WTC11 (cell line): ENCODE results near the gene HPS3. TPM values are rescaled to one million over a fixed set of nuclear protein-coding genes. Genes with fewer than 3 reads are reported as not detected.
A peak's percentile ranks its signal among the peaks of the same experiment; 100 is the strongest.

Experiments used
- ARID4B ChIP-seq: sonication (generic); formaldehyde crosslinking; IDR thresholded peaks from 2 replicates; pipeline ENCODE4 v1.8.0; 2023; ENCODE audit warnings: missing genetic modification reagents, mild to moderate bottlenecking, borderline replicate concordance
- ATF6 ChIP-seq: sonication (generic); formaldehyde crosslinking; IDR thresholded peaks from 2 replicates; pipeline ENCODE4 v1.8.1; 2023; ENCODE audit warnings: mild to moderate bottlenecking, missing genetic modification reagents
- E2F4 ChIP-seq: sonication (generic); formaldehyde crosslinking; IDR thresholded peaks from 2 replicates; pipeline ENCODE4 v1.8.1; 2022; ENCODE audit warnings: low read depth, mild to moderate bottlenecking, moderate library complexity, missing genetic modification reagents, borderline replicate concordance
- MAX ChIP-seq: sonication (generic); formaldehyde crosslinking; IDR thresholded peaks from 2 replicates; pipeline ENCODE4 v1.8.0; 2022; ENCODE audit warnings: mild to moderate bottlenecking, missing genetic modification reagents
- OVOL2 ChIP-seq: fragments of 250-450 bp; sonication (Bioruptor Pico); IDR thresholded peaks from 2 replicates; pipeline ENCODE4 v1.9.0; 2021; ENCODE audit warnings: mild to moderate bottlenecking, borderline replicate concordance
- SMAD4 ChIP-seq: sonication (generic); formaldehyde crosslinking; IDR thresholded peaks from 2 replicates; pipeline ENCODE4 v1.8.0; 2022; ENCODE audit warnings: mild to moderate bottlenecking, missing genetic modification reagents
- SP1 ChIP-seq: sonication (generic); formaldehyde crosslinking; conservative IDR thresholded peaks from 2 replicates; pipeline ENCODE4 v1.8.1; 2022; ENCODE audit warnings: missing genetic modification reagents
- USF1 ChIP-seq: sonication (generic); formaldehyde crosslinking; IDR thresholded peaks from 2 replicates; pipeline ENCODE4 v1.8.0; 2022; ENCODE audit warnings: mild to moderate bottlenecking, missing genetic modification reagents
- ZBTB43 ChIP-seq: sonication (generic); formaldehyde crosslinking; IDR thresholded peaks from 2 replicates; pipeline ENCODE4 v1.8.1; 2023; ENCODE audit warnings: mild to moderate bottlenecking, missing genetic modification reagents
- ZNF416 ChIP-seq: fragments of 250-450 bp; sonication (Bioruptor Pico); IDR thresholded peaks from 2 replicates; pipeline ENCODE4 v1.9.0; 2021; ENCODE audit warnings: mild to moderate bottlenecking, inconsistent platforms
- ZNF671 ChIP-seq: fragments of 250-450 bp; sonication (Bioruptor Pico); IDR thresholded peaks from 2 replicates; pipeline ENCODE4 v1.8.0; 2021; ENCODE audit warnings: mild to moderate bottlenecking
- total RNA-seq: library from RNA; stranded (reverse); gene quantifications from 3 replicates; pipeline ENCODE4 v1.2.3, GENCODE V29; 2021
- TF ChIP-seq, protein P1 (sequence below): sonication (generic); formaldehyde crosslinking; IDR thresholded peaks from 2 replicates; pipeline ENCODE4 v1.8.1; 2022; ENCODE audit warnings: mild to moderate bottlenecking, moderate library complexity, missing genetic modification reagents
- TF ChIP-seq, protein P2 (sequence below): fragments of 250-450 bp; sonication (Bioruptor Pico); IDR thresholded peaks from 2 replicates; pipeline ENCODE4 v1.9.0; 2021; ENCODE audit warnings: mild to moderate bottlenecking
- TF ChIP-seq, protein P3 (sequence below): sonication (generic); formaldehyde crosslinking; IDR thresholded peaks from 2 replicates; pipeline ENCODE4 v1.8.0; 2023; ENCODE audit warnings: mild to moderate bottlenecking, missing genetic modification reagents
- TF ChIP-seq, protein P4 (sequence below): sonication (generic); formaldehyde crosslinking; IDR thresholded peaks from 2 replicates; pipeline ENCODE4 v1.8.1; 2022; ENCODE audit warnings: low read depth, missing genetic modification reagents, borderline replicate concordance

The HPS3 gene
- total RNA-seq, 1 experiment from 2014 or later, result 51.3 TPM

- no peak; the same call in 1 of the 2 replicates for TF ChIP-seq OVOL2 (CRISPR knock-in tag)
- peak; percentile 92 for TF ChIP-seq SP1 (CRISPR knock-in tag)
- no peak for TF ChIP-seq E2F4 (CRISPR knock-in tag)
- TF ChIP-seq, protein P1, sequence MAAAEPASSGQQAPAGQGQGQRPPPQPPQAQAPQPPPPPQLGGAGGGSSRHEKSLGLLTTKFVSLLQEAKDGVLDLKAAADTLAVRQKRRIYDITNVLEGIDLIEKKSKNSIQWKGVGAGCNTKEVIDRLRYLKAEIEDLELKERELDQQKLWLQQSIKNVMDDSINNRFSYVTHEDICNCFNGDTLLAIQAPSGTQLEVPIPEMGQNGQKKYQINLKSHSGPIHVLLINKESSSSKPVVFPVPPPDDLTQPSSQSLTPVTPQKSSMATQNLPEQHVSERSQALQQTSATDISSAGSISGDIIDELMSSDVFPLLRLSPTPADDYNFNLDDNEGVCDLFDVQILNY (CRISPR knock-in tag), result peak; percentile 82
- TF ChIP-seq MAX (CRISPR knock-in tag), result peak; percentile 90
- TF ChIP-seq ATF6, result no peak
- TF ChIP-seq ARID4B, result peak; percentile 92
- TF ChIP-seq, protein P2, sequence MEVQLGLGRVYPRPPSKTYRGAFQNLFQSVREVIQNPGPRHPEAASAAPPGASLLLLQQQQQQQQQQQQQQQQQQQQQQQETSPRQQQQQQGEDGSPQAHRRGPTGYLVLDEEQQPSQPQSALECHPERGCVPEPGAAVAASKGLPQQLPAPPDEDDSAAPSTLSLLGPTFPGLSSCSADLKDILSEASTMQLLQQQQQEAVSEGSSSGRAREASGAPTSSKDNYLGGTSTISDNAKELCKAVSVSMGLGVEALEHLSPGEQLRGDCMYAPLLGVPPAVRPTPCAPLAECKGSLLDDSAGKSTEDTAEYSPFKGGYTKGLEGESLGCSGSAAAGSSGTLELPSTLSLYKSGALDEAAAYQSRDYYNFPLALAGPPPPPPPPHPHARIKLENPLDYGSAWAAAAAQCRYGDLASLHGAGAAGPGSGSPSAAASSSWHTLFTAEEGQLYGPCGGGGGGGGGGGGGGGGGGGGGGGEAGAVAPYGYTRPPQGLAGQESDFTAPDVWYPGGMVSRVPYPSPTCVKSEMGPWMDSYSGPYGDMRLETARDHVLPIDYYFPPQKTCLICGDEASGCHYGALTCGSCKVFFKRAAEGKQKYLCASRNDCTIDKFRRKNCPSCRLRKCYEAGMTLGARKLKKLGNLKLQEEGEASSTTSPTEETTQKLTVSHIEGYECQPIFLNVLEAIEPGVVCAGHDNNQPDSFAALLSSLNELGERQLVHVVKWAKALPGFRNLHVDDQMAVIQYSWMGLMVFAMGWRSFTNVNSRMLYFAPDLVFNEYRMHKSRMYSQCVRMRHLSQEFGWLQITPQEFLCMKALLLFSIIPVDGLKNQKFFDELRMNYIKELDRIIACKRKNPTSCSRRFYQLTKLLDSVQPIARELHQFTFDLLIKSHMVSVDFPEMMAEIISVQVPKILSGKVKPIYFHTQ (CRISPR knock-in tag), result no peak
- TF ChIP-seq ZBTB43 (CRISPR knock-in tag), result peak; percentile 85; the same call in 1 of the 2 replicates
- peak; percentile 97 for TF ChIP-seq USF1 (CRISPR knock-in tag)
- TF ChIP-seq SMAD4, result peak; percentile 15; the same call in 1 of the 2 replicates
- TF ChIP-seq, protein P3, sequence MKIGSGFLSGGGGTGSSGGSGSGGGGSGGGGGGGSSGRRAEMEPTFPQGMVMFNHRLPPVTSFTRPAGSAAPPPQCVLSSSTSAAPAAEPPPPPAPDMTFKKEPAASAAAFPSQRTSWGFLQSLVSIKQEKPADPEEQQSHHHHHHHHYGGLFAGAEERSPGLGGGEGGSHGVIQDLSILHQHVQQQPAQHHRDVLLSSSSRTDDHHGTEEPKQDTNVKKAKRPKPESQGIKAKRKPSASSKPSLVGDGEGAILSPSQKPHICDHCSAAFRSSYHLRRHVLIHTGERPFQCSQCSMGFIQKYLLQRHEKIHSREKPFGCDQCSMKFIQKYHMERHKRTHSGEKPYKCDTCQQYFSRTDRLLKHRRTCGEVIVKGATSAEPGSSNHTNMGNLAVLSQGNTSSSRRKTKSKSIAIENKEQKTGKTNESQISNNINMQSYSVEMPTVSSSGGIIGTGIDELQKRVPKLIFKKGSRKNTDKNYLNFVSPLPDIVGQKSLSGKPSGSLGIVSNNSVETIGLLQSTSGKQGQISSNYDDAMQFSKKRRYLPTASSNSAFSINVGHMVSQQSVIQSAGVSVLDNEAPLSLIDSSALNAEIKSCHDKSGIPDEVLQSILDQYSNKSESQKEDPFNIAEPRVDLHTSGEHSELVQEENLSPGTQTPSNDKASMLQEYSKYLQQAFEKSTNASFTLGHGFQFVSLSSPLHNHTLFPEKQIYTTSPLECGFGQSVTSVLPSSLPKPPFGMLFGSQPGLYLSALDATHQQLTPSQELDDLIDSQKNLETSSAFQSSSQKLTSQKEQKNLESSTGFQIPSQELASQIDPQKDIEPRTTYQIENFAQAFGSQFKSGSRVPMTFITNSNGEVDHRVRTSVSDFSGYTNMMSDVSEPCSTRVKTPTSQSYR (CRISPR knock-in tag), result peak; percentile 85
- TF ChIP-seq ZNF671, result no peak
- TF ChIP-seq, protein P4, sequence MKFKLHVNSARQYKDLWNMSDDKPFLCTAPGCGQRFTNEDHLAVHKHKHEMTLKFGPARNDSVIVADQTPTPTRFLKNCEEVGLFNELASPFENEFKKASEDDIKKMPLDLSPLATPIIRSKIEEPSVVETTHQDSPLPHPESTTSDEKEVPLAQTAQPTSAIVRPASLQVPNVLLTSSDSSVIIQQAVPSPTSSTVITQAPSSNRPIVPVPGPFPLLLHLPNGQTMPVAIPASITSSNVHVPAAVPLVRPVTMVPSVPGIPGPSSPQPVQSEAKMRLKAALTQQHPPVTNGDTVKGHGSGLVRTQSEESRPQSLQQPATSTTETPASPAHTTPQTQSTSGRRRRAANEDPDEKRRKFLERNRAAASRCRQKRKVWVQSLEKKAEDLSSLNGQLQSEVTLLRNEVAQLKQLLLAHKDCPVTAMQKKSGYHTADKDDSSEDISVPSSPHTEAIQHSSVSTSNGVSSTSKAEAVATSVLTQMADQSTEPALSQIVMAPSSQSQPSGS (CRISPR knock-in tag), result peak; percentile 45; the same call in 1 of the 2 replicates
- TF ChIP-seq ZNF416 (CRISPR knock-in tag), result no peak
Observed at GRCh38 chr3:149129326-149130205, at the start of gene HPS3 (continued).
